Tibial artery (tissue), 4 donors: ENCODE measurements around the gene PLVAP.

Source experiments
- DNase-seq, 2 donors: peaks; one replicate each; pipeline ENCODE4 v3.0.0-alpha.2; 2019
- H3K27ac ChIP-seq, 2 donors: fragments of 200-600 bp; sonication (generic) in 1 of 2; 1 replicate in 1 of 2; 2 replicates in 1 of 2; pipeline ENCODE4 v1.5.1; 2018 to 2019; ENCODE audit warnings: mild to moderate bottlenecking in 1 of 2
- H3K27me3 ChIP-seq, 2 donors: fragments of 200-600 bp; sonication (generic) in 1 of 2; one replicate each; pipeline versions ENCODE4 v1.5.1 to v1.6.0; 2016 to 2019
- H3K36me3 ChIP-seq, 3 donors: fragments of 200-600 bp; sonication (generic) in 2 of 3; one replicate each; pipeline ENCODE4 v1.5.1; 2016 to 2019; ENCODE audit warnings: mild to moderate bottlenecking in 2 of 3
- H3K4me1 ChIP-seq, 4 donors: fragments of 200-600 bp; sonication (generic) in 2 of 4; 1 replicate in 3 of 4; 2 replicates in 1 of 4; pipeline ENCODE4 v1.5.1; 2016 to 2019
- H3K4me3 ChIP-seq, 2 donors: fragments of 200-600 bp; sonication (generic) in 1 of 2; 1 replicate in 1 of 2; 2 replicates in 1 of 2; pipeline ENCODE4 v1.5.1; 2018 to 2019; ENCODE audit warnings: mild to moderate bottlenecking in 2 of 2
- H3K9me3 ChIP-seq, 3 donors: fragments of 200-600 bp; sonication (generic) in 1 of 3; one replicate each; pipeline ENCODE4 v1.5.1; 2016 to 2019
- intact Hi-C: fragments of 100-400 bp; cut with DNase I; formaldehyde crosslinking; loops from one replicate; pipeline ENCODE4 v1.15.0; 2023; ENCODE audit warnings: low total_unique reads
- TF ChIP-seq, protein P1 (sequence below), 2 experiments: fragments of 200-600 bp in 1 of 2; fragments of 450-650 bp in 1 of 2; IDR thresholded peaks; one replicate each; pipeline ENCODE4 v1.5.1; 2017 to 2019; ENCODE audit warnings: antibody characterized with exemption in 2 of 2, mild to moderate bottlenecking in 1 of 2, moderate library complexity in 1 of 2

The PLVAP gene

DNA sequence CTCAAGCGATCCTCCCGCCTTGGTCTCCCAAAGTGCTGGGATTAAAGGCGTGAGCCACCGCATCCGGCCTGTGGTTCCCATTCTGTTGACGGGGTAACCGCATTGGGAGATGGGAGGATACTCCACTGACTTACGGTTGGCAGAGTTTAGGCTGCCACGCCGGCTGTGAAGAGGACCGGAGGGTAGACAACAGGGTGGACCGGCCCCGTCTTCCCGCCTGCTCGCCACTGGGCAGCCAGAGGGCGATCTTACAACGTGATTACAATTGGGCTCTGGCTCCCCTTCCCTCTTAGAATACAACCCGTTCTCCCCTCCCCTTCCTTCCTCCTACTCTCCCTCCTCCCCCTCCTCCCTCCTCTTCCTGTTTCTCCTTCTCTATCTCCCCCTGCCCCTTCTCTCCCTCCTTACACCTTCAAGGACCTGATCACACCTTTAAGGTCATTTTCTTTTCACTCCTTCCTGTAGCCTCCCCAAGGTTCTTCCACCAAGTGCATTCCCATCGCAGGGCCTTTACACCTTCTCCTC lies 17.8 kb upstream of the PLVAP start:
- H3K4me1 ChIP-seq = peaks cover 0 to 19% (median 16%) of the 10 kb centered on the region in 4 donors
- peaks cover 0 to 27% of the 10 kb centered on the region in 2 donors for H3K27me3 ChIP-seq
- intact Hi-C loops = no loop called here
- no peak overlapping the region for H3K4me3 ChIP-seq
- TF ChIP-seq, protein P1, sequence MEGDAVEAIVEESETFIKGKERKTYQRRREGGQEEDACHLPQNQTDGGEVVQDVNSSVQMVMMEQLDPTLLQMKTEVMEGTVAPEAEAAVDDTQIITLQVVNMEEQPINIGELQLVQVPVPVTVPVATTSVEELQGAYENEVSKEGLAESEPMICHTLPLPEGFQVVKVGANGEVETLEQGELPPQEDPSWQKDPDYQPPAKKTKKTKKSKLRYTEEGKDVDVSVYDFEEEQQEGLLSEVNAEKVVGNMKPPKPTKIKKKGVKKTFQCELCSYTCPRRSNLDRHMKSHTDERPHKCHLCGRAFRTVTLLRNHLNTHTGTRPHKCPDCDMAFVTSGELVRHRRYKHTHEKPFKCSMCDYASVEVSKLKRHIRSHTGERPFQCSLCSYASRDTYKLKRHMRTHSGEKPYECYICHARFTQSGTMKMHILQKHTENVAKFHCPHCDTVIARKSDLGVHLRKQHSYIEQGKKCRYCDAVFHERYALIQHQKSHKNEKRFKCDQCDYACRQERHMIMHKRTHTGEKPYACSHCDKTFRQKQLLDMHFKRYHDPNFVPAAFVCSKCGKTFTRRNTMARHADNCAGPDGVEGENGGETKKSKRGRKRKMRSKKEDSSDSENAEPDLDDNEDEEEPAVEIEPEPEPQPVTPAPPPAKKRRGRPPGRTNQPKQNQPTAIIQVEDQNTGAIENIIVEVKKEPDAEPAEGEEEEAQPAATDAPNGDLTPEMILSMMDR (IDR thresholded peaks at IDR 0.05) = peak; percentile 46 to 62
- no peaks in the 10 kb centered on the region for H3K9me3 ChIP-seq
- DNase-seq = no peak
- H3K36me3 ChIP-seq = no peaks in the 10 kb centered on the region
- no peak overlapping the region for H3K27ac ChIP-seq

DNA sequence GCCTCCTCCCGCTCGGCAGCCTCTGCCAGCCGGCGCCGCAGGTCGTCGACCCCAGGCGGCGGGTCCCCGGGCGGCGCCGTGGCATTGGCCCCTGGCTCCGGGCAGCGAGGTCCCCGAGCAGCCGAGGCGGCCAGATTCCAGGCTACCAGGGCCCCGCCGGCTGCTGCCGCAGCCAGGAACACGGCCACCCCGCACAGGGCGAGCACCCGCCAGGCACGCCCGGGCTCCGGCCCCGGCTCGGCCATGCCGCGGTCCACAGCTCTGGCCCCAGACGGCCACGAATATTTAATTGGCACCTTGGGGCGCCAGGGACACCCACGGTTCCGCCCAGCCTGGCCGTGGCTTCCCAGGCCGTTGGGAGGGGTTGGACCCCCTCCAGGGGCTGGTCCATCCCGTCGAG lies 16.8 kb upstream of the PLVAP start, which contains the start of gene CCDC194:
CCDC194 (minus strand) TSS at position 283 of the 400 bp plus-strand sequence; CDS start at position 245, 38 bp downstream.
- no peak for DNase-seq
- TF ChIP-seq, protein P1 (IDR thresholded peaks at IDR 0.05) = no peak
- Histone ChIP-seq H3K4me3 (no peak within 1 kb of the TSS), H3K9me3 (peaks cover 0 to 2% (median 0%) of the 10 kb centered on the region in 3 donors), H3K27ac (no peak within 1 kb of the TSS), H3K36me3 (no peaks in the 10 kb centered on the region), H3K4me1 (peaks cover 0 to 19% (median 16%) of the 10 kb centered on the region in 4 donors), H3K27me3 (peaks cover 0 to 27% of the 10 kb centered on the region in 2 donors)
- intact Hi-C loops = no loop called here

DNA sequence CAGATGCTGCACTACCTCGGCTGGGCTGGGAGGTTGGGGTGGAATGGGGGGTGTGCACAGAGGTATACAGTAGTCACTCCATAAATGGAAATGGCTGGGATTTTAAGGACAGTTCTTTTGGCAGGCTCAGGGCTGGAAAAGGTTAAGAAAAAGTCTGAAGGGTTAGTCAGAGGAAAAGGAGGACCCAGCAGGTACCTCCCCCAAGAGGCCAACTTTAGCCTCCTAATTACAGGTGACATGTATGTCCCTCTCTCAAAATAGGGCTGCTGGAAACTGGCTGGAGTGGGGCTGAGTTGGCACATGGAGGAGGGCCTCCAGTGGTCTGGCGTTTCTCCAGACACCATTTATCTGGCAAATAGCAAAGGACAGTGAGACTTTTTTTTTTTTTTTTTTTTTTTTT lies 15.9 kb upstream of the PLVAP start:
- H3K36me3 ChIP-seq = no peaks in the 10 kb centered on the region
- DNase-seq = no peak

DNA sequence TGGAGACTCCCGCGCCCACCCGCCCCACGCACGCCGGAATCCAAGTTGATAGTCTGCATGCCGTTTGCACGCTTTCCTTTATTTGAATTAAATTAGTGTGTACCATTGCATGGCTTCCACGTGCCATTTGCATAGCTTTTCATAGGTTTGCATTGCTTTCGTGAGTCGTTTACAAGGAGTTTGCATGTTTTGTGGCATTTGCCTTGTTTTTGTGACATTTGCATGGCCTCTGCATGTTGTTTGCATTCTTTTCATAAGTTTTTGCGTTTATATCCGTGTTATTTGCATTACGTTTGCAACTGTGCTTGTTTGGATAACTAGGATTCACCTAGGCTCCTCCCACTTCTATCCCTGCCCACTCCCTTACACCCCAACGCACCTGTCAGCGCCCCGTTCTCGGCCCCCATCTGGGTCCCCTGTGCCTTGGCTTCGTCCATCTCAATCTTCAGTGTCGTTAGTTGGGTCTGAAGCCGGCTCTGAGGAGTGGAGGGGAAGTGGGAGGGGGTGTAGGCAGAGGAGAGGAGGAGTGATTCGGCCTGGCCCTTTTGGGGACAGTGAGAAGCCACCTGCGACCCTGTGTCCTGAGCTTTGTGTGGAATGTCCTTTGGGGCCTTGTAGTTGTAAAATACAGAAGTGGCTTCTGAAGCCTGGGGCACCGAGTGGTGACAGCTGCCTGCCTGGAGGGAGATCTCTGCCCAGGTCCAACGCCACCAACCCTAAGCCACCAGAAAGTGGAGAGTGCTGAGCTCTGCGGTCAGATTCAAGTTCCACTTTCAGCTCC lies 14.4 kb upstream of the PLVAP start:
- Histone ChIP-seq H3K4me1 (peaks cover 0 to 19% (median 16%) of the 10 kb centered on the region in 4 donors), H3K36me3 (no peaks in the 10 kb centered on the region), H3K27ac (no peak overlapping the region), H3K27me3 (peaks cover 0 to 27% of the 10 kb centered on the region in 2 donors), H3K9me3 (peaks cover 0 to 2% (median 0%) of the 10 kb centered on the region in 3 donors), H3K4me3 (peak overlapping the region; percentile 48 to 52)
- DNase-seq = no peak
- intact Hi-C loops = no loop called here
- TF ChIP-seq, protein P1 (IDR thresholded peaks at IDR 0.05) = no peak

More for the DNA sequence above, 15.9 kb upstream of the PLVAP start:
- Histone ChIP-seq H3K27ac (no peak overlapping the region), H3K4me3 (no peak overlapping the region), H3K4me1 (peaks cover 0 to 19% (median 16%) of the 10 kb centered on the region in 4 donors), H3K27me3 (peaks cover 0 to 27% of the 10 kb centered on the region in 2 donors), H3K9me3 (peaks cover 0 to 2% (median 0%) of the 10 kb centered on the region in 3 donors)
- TF ChIP-seq, protein P1 (IDR thresholded peaks at IDR 0.05) = no peak
- intact Hi-C loops = no loop called here

DNA sequence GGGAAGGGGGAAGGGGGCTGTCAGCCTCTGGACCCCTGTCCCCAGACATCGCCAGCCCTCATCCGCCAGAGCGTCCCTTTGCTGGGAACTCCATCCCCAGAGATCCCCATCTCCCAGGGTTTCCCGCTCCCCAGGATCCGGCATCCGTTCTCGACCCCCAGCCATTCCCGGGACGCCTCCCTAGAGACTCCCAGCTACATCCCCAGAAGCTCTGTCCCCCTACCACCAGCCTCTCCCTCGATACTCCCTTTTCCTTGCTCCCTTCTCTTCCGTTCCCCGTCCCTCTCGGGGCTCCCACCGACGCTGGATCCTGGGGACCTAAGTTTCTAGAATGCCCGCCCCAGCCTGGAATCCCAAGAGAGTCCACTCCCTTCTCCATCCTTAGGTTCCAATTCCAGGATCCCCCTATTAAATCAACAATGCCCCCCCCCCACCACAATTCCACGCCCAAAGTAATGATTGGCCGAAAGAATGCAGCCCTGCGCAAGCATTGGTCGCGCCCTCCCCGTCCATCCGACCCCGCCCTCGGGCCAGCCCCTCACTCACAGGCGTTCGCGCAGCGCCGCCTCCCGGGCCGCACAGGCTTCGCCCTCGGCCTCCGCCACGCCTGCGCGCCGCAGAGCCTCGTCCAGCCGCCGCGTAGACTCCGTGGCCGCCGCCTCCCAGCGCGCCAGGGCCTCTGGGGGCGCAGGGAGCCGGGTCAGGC lies 13.7 kb upstream of the PLVAP start:
- H3K27ac ChIP-seq = peak overlapping the region in 1 of 2 donors; percentile 51
- peak; percentile 90 to 94 for DNase-seq
- intact Hi-C loops = no loop called here

More for the DNA sequence above, 13.7 kb upstream of the PLVAP start:
- peaks cover 0 to 27% of the 10 kb centered on the region in 2 donors for H3K27me3 ChIP-seq
- peak overlapping the region; percentile 48 to 52 for H3K4me3 ChIP-seq
- H3K4me1 ChIP-seq = peaks cover 0 to 19% (median 17%) of the 10 kb centered on the region in 4 donors
- TF ChIP-seq, protein P1 (IDR thresholded peaks at IDR 0.05) = peak; percentile 68 to 81
- peaks cover 0 to 2% (median 0%) of the 10 kb centered on the region in 3 donors for H3K9me3 ChIP-seq
- no peaks in the 10 kb centered on the region for H3K36me3 ChIP-seq
